ENCODE data around the gene CCDC6.

Gene CCDC6

DNA sequence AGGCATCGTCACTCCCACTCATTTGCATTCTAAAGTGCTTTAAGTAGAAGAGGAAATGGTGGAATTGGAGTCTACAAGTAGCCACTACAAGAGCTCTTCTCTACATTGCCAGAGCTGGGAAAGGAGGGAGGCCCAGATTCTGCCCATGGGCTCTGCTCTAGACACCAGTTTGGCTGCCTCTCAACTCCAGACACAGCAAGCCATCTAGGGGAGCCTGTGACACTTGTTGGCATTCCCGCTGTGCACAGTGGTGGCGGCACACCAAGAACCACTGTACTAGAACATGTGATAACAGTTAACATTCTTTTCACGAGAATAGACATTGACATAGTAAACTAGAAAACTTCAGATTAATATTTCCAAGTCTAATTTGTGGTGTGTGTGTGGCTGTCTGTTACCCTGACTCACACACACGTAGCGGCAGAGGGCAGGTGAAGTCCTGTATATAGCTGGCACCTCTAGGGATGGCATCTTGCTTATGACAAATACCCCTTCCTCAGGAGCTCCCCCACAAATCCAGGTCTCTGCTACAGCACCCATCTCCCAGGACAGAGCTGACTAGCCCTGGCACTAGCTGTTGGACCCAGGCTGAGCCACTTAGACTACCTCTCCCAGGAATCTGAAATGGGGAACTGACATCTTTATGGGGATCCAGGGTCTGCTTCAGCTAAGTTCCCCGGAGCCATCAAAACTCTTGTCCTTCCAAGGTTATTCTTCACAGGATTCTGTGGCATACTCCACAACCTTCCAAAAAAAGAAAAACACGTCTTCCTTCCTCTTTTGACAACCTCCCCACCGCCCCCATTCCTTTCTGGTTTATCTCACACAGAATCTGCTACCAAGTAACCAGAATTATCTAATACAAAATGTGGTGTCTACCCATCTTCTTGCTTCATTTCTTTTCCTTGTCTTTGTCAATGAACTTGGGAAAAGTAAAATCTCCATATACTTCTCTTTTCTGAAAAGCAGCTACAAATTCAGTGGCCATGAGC, 98.4 kb downstream of the CCDC6 start:
- peaks cover 18 to 83% of the 10 kb centered on the region in 2 experiments; a peak in 2 of 3 replicates for H3K36me3 ChIP-seq (ENCODE audit: control insufficient read depth in 2 of 2, insufficient read depth in 1 of 2, low read length in 2 of 2)
- no peaks in the 10 kb centered on the region for H3K9me3 ChIP-seq (ENCODE audit: control insufficient read depth, insufficient read depth, low read depth, low read length)
- POLR2A ChIA-PET, result no interaction called here
- H3K27ac ChIP-seq (ENCODE audit: extremely low read depth, low read depth, low read length), result no peak overlapping the region
- CTCF ChIA-PET, result interaction anchor here (0.6 to 3.0 kb wide), 11 partner anchors 8 to 185 kb away, joined by 3 to 25 read pairs (median 3); no protein-coding TSS in a partner anchor
- H3K4me3 ChIP-seq (ENCODE audit: low read depth, low read length), result no peak overlapping the region
- TF ChIP-seq ZIC2 (tag by site-specific recombination; IDR thresholded peaks at IDR 0.05) (peak; percentile 76), ZNF785 (tag by site-specific recombination; IDR thresholded peaks at IDR 0.05) (no peak)
- no peaks in the 10 kb centered on the region for H3K4me1 ChIP-seq (ENCODE audit: control insufficient read depth, insufficient read depth, low read length)

DNA sequence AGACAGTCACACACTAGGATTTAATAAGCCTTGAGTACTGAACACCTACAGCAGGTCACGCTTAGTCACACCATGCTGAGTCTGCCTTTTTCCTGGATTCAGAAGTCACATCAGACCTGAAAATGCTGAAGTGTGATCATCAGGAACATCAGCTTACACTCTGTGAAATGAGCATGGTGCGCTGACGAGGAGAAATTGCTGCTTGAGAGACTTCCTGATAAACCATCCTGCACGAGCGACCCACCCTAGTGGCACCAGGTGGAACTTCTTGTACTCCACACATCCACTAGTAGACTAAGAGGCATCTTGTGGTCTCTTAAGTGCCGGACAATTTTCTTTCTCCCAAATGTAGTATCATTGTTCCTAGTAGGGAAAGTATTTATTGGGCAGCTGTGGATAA, 101.3 kb downstream of the CCDC6 start:
- peaks cover 0 to 64% of the 10 kb centered on the region in 2 experiments; a peak in 2 of 3 replicates for H3K36me3 ChIP-seq (ENCODE audit: control insufficient read depth in 2 of 2, insufficient read depth in 1 of 2, low read length in 2 of 2)
- no peaks in the 10 kb centered on the region for H3K4me1 ChIP-seq (ENCODE audit: control insufficient read depth, insufficient read depth, low read length)
- CTCF ChIA-PET, result interaction anchor here (0.7 to 1.6 kb wide), 3 partner anchors 13 to 172 kb away, joined by 3 to 4 read pairs (median 4); no protein-coding TSS in a partner anchor
- POLR2A ChIA-PET, result no interaction called here
- H3K9me3 ChIP-seq (ENCODE audit: control insufficient read depth, insufficient read depth, low read depth, low read length), result no peaks in the 10 kb centered on the region
- no peak overlapping the region for H3K4me3 ChIP-seq (ENCODE audit: low read depth, low read length)
- no peak for TF ChIP-seq ZNF211 (tag by site-specific recombination; IDR thresholded peaks at IDR 0.05; ENCODE audit: low read depth)
- no peak for TF ChIP-seq ZNF423 (tag by site-specific recombination; IDR thresholded peaks at IDR 0.05)
- H3K27ac ChIP-seq (ENCODE audit: extremely low read depth, low read depth, low read length), result no peak overlapping the region

DNA sequence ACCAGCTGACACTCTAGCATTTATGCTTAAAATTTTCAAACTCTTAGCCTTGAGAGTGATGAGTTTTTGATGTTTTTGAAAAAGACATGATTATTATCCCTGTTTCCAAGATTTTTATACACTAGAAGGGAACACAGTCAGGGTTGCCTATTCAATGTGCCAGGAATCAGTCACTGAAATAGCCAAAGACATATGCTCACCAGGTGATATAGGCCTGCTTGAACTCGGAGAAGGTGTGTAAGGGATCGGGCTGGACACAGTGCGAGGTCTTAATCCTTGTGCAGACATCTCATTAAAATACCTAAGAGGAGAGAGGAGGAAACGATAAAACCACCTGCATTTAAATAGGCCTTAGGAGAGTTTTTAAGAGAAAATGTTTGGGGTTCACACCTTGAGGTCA, 102.1 kb downstream of the CCDC6 start:
- H3K9me3 ChIP-seq (ENCODE audit: control insufficient read depth, insufficient read depth, low read depth, low read length), result no peaks in the 10 kb centered on the region
- peaks cover 0 to 63% of the 10 kb centered on the region in 2 experiments for H3K36me3 ChIP-seq (ENCODE audit: control insufficient read depth in 2 of 2, insufficient read depth in 1 of 2, low read length in 2 of 2)
- ChIA-PET CTCF (interaction anchor here (1.6 kb wide), 1 partner anchor 14 kb away, joined by 4 read pairs; no protein-coding TSS in a partner anchor), POLR2A (no interaction called here)
- H3K4me3 ChIP-seq (ENCODE audit: low read depth, low read length), result no peak overlapping the region
- H3K4me1 ChIP-seq (ENCODE audit: control insufficient read depth, insufficient read depth, low read length), result no peaks in the 10 kb centered on the region
- no peak for TF ChIP-seq ZNF239 (tag by site-specific recombination; IDR thresholded peaks at IDR 0.05)
- no peak for TF ChIP-seq ZNF341 (tag by site-specific recombination; IDR thresholded peaks at IDR 0.05; ENCODE audit: low read depth)
- no peak for TF ChIP-seq ZNF155 (tag by site-specific recombination; IDR thresholded peaks at IDR 0.05)
- no peak for TF ChIP-seq WT1 (tag by site-specific recombination; IDR thresholded peaks at IDR 0.05)
- TF ChIP-seq ZNF354C (tag by site-specific recombination; IDR thresholded peaks at IDR 0.05; ENCODE audit: borderline replicate concordance, low read depth), result no peak
- no peak for TF ChIP-seq ZNF211 (tag by site-specific recombination; IDR thresholded peaks at IDR 0.05; ENCODE audit: low read depth)
- no peak for TF ChIP-seq KLF16 (tag by site-specific recombination; IDR thresholded peaks at IDR 0.05)
- TF ChIP-seq ZNF600 (tag by site-specific recombination; IDR thresholded peaks at IDR 0.05), result no peak
- TF ChIP-seq ZSCAN30 (tag by site-specific recombination; IDR thresholded peaks at IDR 0.05), result no peak
- TF ChIP-seq ZNF792 (tag by site-specific recombination; IDR thresholded peaks at IDR 0.05), result no peak
- TF ChIP-seq, protein P1, sequence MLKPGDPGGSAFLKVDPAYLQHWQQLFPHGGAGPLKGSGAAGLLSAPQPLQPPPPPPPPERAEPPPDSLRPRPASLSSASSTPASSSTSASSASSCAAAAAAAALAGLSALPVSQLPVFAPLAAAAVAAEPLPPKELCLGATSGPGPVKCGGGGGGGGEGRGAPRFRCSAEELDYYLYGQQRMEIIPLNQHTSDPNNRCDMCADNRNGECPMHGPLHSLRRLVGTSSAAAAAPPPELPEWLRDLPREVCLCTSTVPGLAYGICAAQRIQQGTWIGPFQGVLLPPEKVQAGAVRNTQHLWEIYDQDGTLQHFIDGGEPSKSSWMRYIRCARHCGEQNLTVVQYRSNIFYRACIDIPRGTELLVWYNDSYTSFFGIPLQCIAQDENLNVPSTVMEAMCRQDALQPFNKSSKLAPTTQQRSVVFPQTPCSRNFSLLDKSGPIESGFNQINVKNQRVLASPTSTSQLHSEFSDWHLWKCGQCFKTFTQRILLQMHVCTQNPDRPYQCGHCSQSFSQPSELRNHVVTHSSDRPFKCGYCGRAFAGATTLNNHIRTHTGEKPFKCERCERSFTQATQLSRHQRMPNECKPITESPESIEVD (tag by site-specific recombination; IDR thresholded peaks at IDR 0.05), result no peak
- TF ChIP-seq, protein P2, sequence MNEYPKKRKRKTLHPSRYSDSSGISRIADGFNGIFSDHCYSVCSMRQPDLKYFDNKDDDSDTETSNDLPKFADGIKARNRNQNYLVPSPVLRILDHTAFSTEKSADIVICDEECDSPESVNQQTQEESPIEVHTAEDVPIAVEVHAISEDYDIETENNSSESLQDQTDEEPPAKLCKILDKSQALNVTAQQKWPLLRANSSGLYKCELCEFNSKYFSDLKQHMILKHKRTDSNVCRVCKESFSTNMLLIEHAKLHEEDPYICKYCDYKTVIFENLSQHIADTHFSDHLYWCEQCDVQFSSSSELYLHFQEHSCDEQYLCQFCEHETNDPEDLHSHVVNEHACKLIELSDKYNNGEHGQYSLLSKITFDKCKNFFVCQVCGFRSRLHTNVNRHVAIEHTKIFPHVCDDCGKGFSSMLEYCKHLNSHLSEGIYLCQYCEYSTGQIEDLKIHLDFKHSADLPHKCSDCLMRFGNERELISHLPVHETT (tag by site-specific recombination; IDR thresholded peaks at IDR 0.05), result no peak
- TF ChIP-seq ZNF791 (tag by site-specific recombination; IDR thresholded peaks at IDR 0.05), result no peak
- TF ChIP-seq, protein P3, sequence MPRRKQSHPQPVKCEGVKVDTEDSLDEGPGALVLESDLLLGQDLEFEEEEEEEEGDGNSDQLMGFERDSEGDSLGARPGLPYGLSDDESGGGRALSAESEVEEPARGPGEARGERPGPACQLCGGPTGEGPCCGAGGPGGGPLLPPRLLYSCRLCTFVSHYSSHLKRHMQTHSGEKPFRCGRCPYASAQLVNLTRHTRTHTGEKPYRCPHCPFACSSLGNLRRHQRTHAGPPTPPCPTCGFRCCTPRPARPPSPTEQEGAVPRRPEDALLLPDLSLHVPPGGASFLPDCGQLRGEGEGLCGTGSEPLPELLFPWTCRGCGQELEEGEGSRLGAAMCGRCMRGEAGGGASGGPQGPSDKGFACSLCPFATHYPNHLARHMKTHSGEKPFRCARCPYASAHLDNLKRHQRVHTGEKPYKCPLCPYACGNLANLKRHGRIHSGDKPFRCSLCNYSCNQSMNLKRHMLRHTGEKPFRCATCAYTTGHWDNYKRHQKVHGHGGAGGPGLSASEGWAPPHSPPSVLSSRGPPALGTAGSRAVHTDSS (tag by site-specific recombination; IDR thresholded peaks at IDR 0.05), result no peak
- TF ChIP-seq, protein P4, sequence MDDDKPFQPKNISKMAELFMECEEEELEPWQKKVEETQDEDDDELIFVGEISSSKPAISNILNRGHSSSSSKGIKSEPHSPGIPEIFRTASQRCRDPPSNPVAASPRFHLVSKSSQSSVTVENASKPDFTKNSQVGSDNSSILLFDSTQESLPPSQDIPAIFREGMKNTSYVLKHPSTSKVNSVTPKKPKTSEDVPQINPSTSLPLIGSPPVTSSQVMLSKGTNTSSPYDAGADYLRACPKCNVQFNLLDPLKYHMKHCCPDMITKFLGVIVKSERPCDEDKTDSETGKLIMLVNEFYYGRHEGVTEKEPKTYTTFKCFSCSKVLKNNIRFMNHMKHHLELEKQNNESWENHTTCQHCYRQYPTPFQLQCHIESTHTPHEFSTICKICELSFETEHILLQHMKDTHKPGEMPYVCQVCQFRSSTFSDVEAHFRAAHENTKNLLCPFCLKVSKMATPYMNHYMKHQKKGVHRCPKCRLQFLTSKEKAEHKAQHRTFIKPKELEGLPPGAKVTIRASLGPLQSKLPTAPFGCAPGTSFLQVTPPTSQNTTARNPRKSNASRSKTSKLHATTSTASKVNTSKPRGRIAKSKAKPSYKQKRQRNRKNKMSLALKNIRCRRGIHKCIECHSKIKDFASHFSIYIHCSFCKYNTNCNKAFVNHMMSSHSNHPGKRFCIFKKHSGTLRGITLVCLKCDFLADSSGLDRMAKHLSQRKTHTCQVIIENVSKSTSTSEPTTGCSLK (tag by site-specific recombination; IDR thresholded peaks at IDR 0.05), result no peak
- TF ChIP-seq ZNF555 (tag by site-specific recombination; conservative IDR thresholded peaks at IDR 0.05), result no peak
- no peak for TF ChIP-seq ZNF214 (tag by site-specific recombination; IDR thresholded peaks at IDR 0.05; ENCODE audit: borderline replicate concordance)
- TF ChIP-seq ZNF837 (tag by site-specific recombination; IDR thresholded peaks at IDR 0.05), result no peak
- no peak overlapping the region for H3K27ac ChIP-seq (ENCODE audit: extremely low read depth, low read depth, low read length)
